GM10248 (cell line): Measurements from ENCODE around the gene ARHGEF7.

Experiments used
- CTCF ChIA-PET: fragments of 300-600 bp; sonication (Branson Sonifier 250); formaldehyde crosslinking; extraction: SDS; loops from one replicate; lab custom pipeline; 2021; ENCODE audit warnings: antibody characterized with exemption; lab: Yijun Ruan, JAX
- POLR2A ChIA-PET: fragments of 350-650 bp; sonication (Branson Sonifier 250); formaldehyde crosslinking; extraction: SDS; loops from one replicate; lab custom pipeline; 2020; ENCODE audit warnings: antibody characterized with exemption; lab: Yijun Ruan, JAX
- DNase-seq: peaks from one replicate; pipeline ENCODE4 v3.0.0; 2012; ENCODE audit errors: extremely low spot score
- TF ChIP-seq, protein P1 (sequence below): IDR thresholded peaks from 2 replicates; pipeline ENCODE4 v1.5.1; 2012; ENCODE audit warnings: mild to moderate bottlenecking, low read depth; ENCODE audit errors: extremely low read depth, missing control alignments, control extremely low read depth

ARHGEF7 gene

DNA sequence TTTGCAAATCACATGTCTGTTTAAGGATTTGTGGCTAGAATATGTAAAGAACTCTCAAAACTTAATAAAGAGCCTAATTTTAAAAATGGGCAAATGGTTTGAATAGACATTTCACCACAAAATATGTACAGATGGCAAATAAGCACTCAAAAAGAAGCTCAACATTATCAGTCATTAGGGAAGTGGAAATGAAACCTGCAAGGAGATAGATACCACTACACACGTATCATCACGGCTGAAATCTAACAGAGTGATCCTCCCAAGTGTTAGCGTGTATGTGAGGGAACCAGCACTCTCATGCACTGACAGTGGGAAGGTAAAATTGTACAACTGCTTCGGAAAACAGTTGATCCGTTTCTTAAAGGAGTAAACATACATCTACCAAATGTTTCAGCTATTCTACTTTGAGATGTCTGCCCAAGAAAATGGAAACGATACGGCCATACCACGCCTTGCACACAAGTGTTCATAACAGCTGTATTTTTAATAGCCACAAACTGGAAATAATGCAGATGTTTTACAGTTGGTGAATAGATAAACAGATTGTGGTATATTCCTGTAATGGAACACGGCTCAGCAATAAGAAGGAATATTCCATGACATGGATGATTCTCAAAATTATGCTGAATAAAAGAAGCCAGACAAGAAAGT is 14.5 kb downstream of the ARHGEF7 start:
- ChIA-PET CTCF (interaction anchor here (0.7 to 1.6 kb wide), 6 partner anchors 12 to 674 kb away, joined by 3 to 7 read pairs (median 3); no protein-coding TSS in a partner anchor), POLR2A (no interaction called here)
- DNase-seq, result peak; percentile 75
- TF ChIP-seq, protein P1, sequence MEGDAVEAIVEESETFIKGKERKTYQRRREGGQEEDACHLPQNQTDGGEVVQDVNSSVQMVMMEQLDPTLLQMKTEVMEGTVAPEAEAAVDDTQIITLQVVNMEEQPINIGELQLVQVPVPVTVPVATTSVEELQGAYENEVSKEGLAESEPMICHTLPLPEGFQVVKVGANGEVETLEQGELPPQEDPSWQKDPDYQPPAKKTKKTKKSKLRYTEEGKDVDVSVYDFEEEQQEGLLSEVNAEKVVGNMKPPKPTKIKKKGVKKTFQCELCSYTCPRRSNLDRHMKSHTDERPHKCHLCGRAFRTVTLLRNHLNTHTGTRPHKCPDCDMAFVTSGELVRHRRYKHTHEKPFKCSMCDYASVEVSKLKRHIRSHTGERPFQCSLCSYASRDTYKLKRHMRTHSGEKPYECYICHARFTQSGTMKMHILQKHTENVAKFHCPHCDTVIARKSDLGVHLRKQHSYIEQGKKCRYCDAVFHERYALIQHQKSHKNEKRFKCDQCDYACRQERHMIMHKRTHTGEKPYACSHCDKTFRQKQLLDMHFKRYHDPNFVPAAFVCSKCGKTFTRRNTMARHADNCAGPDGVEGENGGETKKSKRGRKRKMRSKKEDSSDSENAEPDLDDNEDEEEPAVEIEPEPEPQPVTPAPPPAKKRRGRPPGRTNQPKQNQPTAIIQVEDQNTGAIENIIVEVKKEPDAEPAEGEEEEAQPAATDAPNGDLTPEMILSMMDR, result no peak

DNA sequence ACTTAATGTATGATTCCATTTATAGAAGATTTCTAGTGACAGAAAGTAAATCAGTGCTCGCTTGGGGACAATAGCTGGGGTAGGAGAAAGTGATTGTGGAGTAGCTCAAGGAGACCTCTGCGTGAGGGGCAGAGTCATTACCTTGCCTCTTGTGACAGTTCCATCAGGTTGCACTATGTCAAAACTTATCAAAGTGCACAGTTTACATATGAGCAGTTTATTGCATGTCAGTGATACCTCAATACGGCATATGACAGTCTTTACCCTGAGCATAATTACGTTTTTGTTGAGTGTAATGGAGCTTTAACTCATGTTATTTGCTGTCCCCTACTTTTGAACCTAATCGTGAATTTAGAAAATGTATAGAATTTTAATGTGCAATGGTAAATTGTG is 15.0 kb downstream of the ARHGEF7 start:
- ChIA-PET CTCF (interaction anchor here (0.8 to 1.6 kb wide), 3 partner anchors 11 to 674 kb away, joined by 3 read pairs; no protein-coding TSS in a partner anchor), POLR2A (no interaction called here)
- DNase-seq, result no peak
- TF ChIP-seq, protein P1, result no peak

DNA sequence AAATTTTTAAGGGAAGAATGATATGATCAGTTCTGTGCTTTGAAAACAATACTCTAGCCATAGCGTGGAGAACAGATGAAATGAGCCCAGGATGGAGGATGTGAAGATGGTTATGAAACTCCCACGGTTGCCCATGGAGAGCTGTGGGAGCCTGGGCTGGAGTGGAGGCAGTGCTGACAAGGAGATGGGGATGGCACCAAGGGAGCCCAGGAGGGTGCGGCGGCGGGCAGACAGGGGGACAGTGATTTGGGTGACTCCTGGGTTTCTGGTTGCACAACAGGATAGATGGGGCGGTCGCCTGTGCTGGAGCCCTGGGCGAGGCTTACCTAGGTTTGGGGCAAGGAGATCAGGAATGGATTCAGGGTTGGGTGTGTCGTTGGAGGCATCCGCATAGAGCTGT is 15.9 kb downstream of the ARHGEF7 start:
- TF ChIP-seq, protein P1, result no peak
- no peak for DNase-seq
- POLR2A ChIA-PET, result no interaction called here
- CTCF ChIA-PET, result interaction anchor here (1.1 to 1.2 kb wide), 2 partner anchors 105 to 675 kb away, joined by 3 read pairs; no protein-coding TSS in a partner anchor

- DNase-seq, result no peak
- TF ChIP-seq, protein P1, result no peak
- ChIA-PET POLR2A (no interaction called here), CTCF (interaction anchor here (1.2 kb wide), 1 partner anchor 104 kb away, joined by 3 read pairs; no protein-coding TSS in a partner anchor)
Observed at GRCh38 chr13:111131611-111132010, 16.5 kb downstream of the ARHGEF7 start.

DNA sequence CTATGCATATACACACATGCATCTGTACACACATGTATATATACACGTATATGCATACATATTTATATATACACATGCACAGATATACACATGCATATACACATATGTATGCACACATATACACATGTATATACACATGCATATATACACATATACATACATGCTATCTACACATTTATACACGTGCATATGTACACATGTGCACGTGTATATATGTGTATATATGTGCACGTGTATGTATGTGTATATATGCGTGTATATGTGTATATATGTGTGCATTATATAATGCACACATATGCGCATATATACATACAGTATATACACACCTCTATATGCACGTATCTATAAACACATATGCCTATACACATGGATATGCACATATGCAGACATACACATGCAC is 17.8 kb downstream of the ARHGEF7 start:
- CTCF ChIA-PET, result no interaction called here
- TF ChIP-seq, protein P1, result no peak
- POLR2A ChIA-PET, result no interaction called here
- no peak for DNase-seq

- TF ChIP-seq, protein P1, result no peak
- CTCF ChIA-PET, result no interaction called here
- POLR2A ChIA-PET, result no interaction called here
- no peak for DNase-seq
Observed at GRCh38 chr13:111139452-111139851, 24.3 kb downstream of the ARHGEF7 start.
